ENCODE data around the gene EFCAB9. TPM values are rescaled to one million over a fixed set of nuclear protein-coding genes. Genes with fewer than 3 reads are reported as not detected.

EFCAB9 gene
- total RNA-seq, 1 experiment from 2014 or later: not detected

DNA sequence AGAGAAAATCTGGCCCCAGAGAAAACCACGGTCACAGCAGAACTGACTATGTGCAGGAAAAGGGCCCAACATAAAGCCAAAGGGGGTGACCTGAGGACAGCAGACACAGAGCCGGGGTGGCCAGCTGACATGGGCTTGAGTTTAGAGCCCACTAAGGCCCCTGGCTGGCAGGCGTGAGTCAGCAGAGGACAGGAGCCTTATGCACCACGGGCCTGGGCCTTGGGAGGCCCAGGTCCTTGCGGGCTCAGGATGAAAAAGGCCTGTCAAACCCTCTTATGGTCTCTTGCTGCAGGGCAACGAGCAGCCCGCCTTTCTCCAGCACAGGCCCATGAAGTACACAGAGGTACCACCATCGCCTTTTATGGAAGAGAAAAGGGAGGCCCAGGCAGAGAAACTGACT is 25.7 kb upstream of the EFCAB9 start:
- Histone ChIP-seq H3K9me2 (ENCODE audit: insufficient read depth) (no peaks in the 10 kb centered on the region), H3K27ac (ENCODE audit: low read depth, low read length) (no peak overlapping the region), H3K36me3 (ENCODE audit: control insufficient read depth in 1 of 2, insufficient read depth in 2 of 2, low read length in 2 of 2) (no peaks in the 10 kb centered on the region), H3K9me3 (ENCODE audit: control insufficient read depth in 1 of 2, insufficient read depth in 1 of 2, low read depth in 1 of 2, low read length in 2 of 2) (no peaks in the 10 kb centered on the region), H4K20me1 (ENCODE audit: insufficient read depth) (no peaks in the 10 kb centered on the region), H3K27me3 (ENCODE audit: insufficient read depth, low read length) (no peaks in the 10 kb centered on the region), H2AFZ (ENCODE audit: low read depth, low read length, poor library complexity, severe bottlenecking) (no peak overlapping the region), H3K9ac (ENCODE audit: low read length) (no peak overlapping the region), H3K79me2 (ENCODE audit: insufficient read depth, low read length) (peaks cover 12% of the 10 kb centered on the region), H3K4me2 (ENCODE audit: low read length) (no peak overlapping the region), H3K4me1 (ENCODE audit: control insufficient read depth in 1 of 2, insufficient read depth in 2 of 2, low read length in 2 of 2) (peaks cover 3 to 13% of the 10 kb centered on the region in 2 experiments; a peak in 3 of 4 replicates), H3K4me3 (replicated peaks in 1 of 2; ENCODE audit: low read depth in 1 of 2, low read length in 2 of 2) (no peak overlapping the region)
- no TSS peak for BruUV-seq (replicated peaks)
- ChIA-PET CTCF (no interaction called here), POLR2A (no interaction called here), RAD21 (ENCODE audit: low non-redundant PET in 1 of 2, low total read pairs in 2 of 2, uncharacterized antibody in 2 of 2, unreplicated experiment in 2 of 2) (no interaction called here)
- no peak for ATAC-seq
- no peak for TF ChIP-seq CEBPB (IDR thresholded peaks at IDR 0.05; ENCODE audit: low read depth)
- TF ChIP-seq TCF7L2 (IDR thresholded peaks at IDR 0.05; ENCODE audit: borderline replicate concordance, extremely low read depth, insufficient read depth, insufficient read length): no peak
- no peak for DNase-seq (ENCODE audit: low read depth, low spot score)
- intact Hi-C loops (cut with micrococcal nuclease): no loop called here

GRCh38 chr5:172169216-172169615 is 24.8 kb upstream of the EFCAB9 start:
- no TSS peak for BruUV-seq (replicated peaks)
- ChIA-PET CTCF (no interaction called here), RAD21 (ENCODE audit: low non-redundant PET in 1 of 2, low total read pairs in 2 of 2, uncharacterized antibody in 2 of 2, unreplicated experiment in 2 of 2) (no interaction called here)

More at GRCh38 chr5:172169216-172169615, 24.8 kb upstream of the EFCAB9 start:
- H3K79me2 ChIP-seq (ENCODE audit: insufficient read depth, low read length): peaks cover 16% of the 10 kb centered on the region
- no peak overlapping the region for H3K4me2 ChIP-seq (ENCODE audit: low read length)
- TF ChIP-seq ZNF274 (IDR thresholded peaks at IDR 0.05; ENCODE audit: low read depth, low read length): no peak
- no peak for TF ChIP-seq SP1 (IDR thresholded peaks at IDR 0.05; ENCODE audit: low read depth)
- TF ChIP-seq EGR1 (IDR thresholded peaks at IDR 0.05; ENCODE audit: low read depth): no peak
- TF ChIP-seq EZH2phosphoT487 (IDR thresholded peaks at IDR 0.05; ENCODE audit: borderline replicate concordance): no peak
- TF ChIP-seq MAX (IDR thresholded peaks at IDR 0.05): no peak
- TF ChIP-seq CBX3 (IDR thresholded peaks at IDR 0.05; ENCODE audit: low read depth): no peak
- no peaks in the 10 kb centered on the region for H3K9me3 ChIP-seq (ENCODE audit: control insufficient read depth in 1 of 2, insufficient read depth in 1 of 2, low read depth in 1 of 2, low read length in 2 of 2)
- H3K9me2 ChIP-seq (ENCODE audit: insufficient read depth): no peaks in the 10 kb centered on the region
- no peak overlapping the region for H2AFZ ChIP-seq (ENCODE audit: low read depth, low read length, poor library complexity, severe bottlenecking)
- H3K27ac ChIP-seq (ENCODE audit: low read depth, low read length): no peak overlapping the region
- peaks cover 11 to 22% of the 10 kb centered on the region in 2 experiments for H3K4me1 ChIP-seq (ENCODE audit: control insufficient read depth in 1 of 2, insufficient read depth in 2 of 2, low read length in 2 of 2)
- H4K20me1 ChIP-seq (ENCODE audit: insufficient read depth): no peaks in the 10 kb centered on the region
- no peak overlapping the region for H3K4me3 ChIP-seq (replicated peaks in 1 of 2; ENCODE audit: low read depth in 1 of 2, low read length in 2 of 2)
- ATAC-seq: no peak
- POLR2A ChIA-PET: no interaction called here
- no peaks in the 10 kb centered on the region for H3K36me3 ChIP-seq (ENCODE audit: control insufficient read depth in 1 of 2, insufficient read depth in 2 of 2, low read length in 2 of 2)
- no peak overlapping the region for H3K9ac ChIP-seq (ENCODE audit: low read length)
- intact Hi-C loops (cut with micrococcal nuclease): no loop called here
- H3K27me3 ChIP-seq (ENCODE audit: insufficient read depth, low read length): no peaks in the 10 kb centered on the region
- DNase-seq (ENCODE audit: low read depth, low spot score): no peak
